Chondrocyte (in vitro differentiated cells): Measurements from ENCODE around the gene MRC2. TPM values are rescaled to one million over a fixed set of nuclear protein-coding genes. Genes with fewer than 3 reads are reported as not detected.

Experiments
- DNase-seq: peaks from one replicate; pipeline ENCODE4 v3.0.0; 2021; ENCODE audit warnings: mixed read lengths, low spot score
- H3K27ac Mint-ChIP-seq: one replicate; pipeline ENCODE4 v1.8.0; 2021; ENCODE audit warnings: mild to moderate bottlenecking, moderate library complexity, mixed read lengths; ENCODE audit not compliant: unreplicated experiment
- H3K27me3 Mint-ChIP-seq: 2 replicates; pipeline ENCODE4 v1.8.0; 2021; ENCODE audit warnings: low read depth, mixed read lengths
- H3K36me3 Mint-ChIP-seq: 2 replicates; pipeline ENCODE4 v1.8.0; 2021; ENCODE audit warnings: low read depth, mixed read lengths
- H3K4me1 Mint-ChIP-seq: 2 replicates; pipeline ENCODE4 v1.8.0; 2021; ENCODE audit warnings: low read depth, mild to moderate bottlenecking, mixed read lengths
- H3K4me3 Mint-ChIP-seq: one replicate; pipeline ENCODE4 v1.8.0; 2021; ENCODE audit warnings: mild to moderate bottlenecking, moderate library complexity, mixed read lengths; ENCODE audit not compliant: unreplicated experiment
- H3K9me3 Mint-ChIP-seq: 2 replicates; pipeline ENCODE4 v1.8.0; 2021; ENCODE audit warnings: low read depth, mixed read lengths
- total RNA-seq: library from RNA; stranded (reverse); gene quantifications from 3 replicates; pipeline ENCODE4 v1.2.1, GENCODE V29; 2021
- TF ChIP-seq, protein P1 (sequence below): fragments of 200-600 bp; sonication (generic); IDR thresholded peaks from 2 replicates; pipeline ENCODE4 v1.5.0; 2021; ENCODE audit warnings: antibody characterized with exemption, mild to moderate bottlenecking, moderate library complexity

The MRC2 gene
- total RNA-seq, 1 donor from 2014 or later: 353 TPM

DNA sequence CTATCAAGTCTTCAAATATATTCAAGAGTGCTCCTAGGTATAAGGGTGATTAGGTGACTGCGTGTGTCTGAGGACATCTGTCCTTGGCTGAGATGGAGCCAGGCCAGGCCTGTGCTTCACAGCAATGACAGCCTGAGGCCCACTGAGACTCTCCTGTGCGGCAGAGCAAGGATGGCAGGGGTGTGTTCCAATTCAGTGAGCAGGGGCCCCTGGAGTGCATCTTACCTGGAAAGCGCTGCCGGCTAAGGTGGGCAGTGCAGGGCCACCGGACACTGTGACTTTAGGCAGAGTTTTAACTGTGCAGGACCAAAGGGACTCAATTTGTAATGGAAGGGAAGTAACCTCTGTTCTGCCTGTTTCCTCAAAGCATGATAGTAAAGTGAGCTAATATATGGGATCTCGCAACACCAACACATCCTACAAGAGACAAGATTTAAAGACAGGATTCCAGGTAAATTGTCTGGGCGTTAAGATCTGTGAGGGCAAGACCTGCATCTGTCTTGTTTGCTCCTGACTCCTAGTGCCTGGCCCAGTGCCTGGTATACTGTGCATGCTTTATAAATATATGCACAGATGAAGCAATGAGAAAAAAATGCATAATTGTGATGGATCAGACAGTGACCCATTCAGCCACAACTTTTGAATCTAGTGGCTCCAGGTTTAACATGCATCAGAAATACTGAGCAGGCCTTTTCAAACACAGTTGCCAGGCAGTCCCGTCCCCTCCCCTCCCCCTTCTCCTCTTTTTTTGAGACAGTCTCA lies 86.7 kb downstream of the MRC2 start:
- no peaks in the 10 kb centered on the region for H3K9me3 Mint-ChIP-seq
- H3K4me3 Mint-ChIP-seq: no peak overlapping the region
- no peak overlapping the region for H3K27ac Mint-ChIP-seq

DNA sequence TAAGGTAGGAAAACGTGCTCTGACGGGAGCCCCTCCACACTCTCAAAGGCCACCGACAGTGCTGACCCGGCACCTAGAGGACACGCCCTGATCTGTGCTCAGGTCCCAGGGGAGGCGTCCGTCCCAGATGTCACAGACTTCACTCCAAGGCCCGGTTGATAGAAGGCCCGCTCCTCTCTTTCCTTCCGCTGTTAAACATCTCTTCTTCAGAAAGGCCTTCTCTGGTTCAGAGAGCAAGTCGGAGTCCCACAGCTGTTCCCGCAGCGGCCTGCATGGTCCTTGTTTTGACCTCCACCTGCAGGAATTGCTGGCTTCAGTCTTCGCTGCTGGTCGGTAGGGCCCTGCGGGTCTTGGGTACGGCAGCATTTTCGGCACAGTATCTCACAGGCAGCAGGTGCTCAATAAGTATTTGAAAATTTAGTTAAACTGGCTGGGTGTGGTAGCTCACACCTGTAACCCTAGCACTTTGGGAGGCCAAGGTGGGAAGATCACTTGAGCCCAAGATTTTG lies 88.5 kb downstream of the MRC2 start:
- Mint-ChIP-seq H3K4me3 (no peak overlapping the region), H3K36me3 (peaks cover 2% of the 10 kb centered on the region), H3K27me3 (no peaks in the 10 kb centered on the region), H3K4me1 (no peaks in the 10 kb centered on the region), H3K9me3 (peaks cover 9% of the 10 kb centered on the region), H3K27ac (no peak overlapping the region)
- TF ChIP-seq, protein P1, sequence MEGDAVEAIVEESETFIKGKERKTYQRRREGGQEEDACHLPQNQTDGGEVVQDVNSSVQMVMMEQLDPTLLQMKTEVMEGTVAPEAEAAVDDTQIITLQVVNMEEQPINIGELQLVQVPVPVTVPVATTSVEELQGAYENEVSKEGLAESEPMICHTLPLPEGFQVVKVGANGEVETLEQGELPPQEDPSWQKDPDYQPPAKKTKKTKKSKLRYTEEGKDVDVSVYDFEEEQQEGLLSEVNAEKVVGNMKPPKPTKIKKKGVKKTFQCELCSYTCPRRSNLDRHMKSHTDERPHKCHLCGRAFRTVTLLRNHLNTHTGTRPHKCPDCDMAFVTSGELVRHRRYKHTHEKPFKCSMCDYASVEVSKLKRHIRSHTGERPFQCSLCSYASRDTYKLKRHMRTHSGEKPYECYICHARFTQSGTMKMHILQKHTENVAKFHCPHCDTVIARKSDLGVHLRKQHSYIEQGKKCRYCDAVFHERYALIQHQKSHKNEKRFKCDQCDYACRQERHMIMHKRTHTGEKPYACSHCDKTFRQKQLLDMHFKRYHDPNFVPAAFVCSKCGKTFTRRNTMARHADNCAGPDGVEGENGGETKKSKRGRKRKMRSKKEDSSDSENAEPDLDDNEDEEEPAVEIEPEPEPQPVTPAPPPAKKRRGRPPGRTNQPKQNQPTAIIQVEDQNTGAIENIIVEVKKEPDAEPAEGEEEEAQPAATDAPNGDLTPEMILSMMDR: no peak
- no peak for DNase-seq

More for the DNA sequence above, 86.7 kb downstream of the MRC2 start:
- Mint-ChIP-seq H3K36me3 (no peaks in the 10 kb centered on the region), H3K4me1 (no peaks in the 10 kb centered on the region), H3K27me3 (no peaks in the 10 kb centered on the region)
- DNase-seq: no peak
- TF ChIP-seq, protein P1: no peak

DNA sequence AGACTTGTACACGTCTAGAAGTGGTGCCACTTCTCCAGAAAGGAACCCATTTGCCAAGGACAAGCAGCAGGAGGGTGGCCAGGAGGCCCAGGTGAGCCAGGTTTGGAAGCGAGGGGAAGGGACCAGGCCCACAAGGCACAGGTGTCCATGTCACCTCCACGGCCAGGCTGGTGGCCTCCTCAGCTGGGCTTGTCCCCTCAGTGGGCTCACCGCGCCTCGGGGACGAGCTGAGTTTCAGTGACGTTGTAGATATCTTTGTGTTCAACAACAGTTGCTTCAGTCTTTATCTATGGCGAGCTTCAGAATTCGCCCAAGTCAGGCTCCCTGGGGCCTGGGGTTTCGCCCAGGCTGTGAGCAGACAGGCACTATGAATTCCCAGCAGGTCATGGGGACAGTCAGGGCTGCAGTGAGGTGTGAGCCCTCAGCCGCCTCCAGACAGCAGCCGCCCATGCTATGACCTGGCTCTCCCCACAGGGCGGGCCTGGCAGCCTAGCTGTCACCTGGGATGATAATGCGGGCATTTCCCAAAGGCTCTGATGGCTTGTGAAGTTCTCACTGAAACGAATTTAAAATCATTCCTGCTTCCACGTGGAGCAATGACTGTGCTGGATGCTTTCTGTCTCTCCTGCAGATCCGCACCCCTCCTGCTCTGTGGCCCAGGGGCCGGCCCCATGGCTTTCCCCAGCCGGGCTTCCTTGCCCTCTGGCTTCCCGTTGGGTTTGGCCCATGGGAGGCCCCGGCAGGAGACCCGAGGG lies 89.5 kb downstream of the MRC2 start:
- Mint-ChIP-seq H3K4me3 (no peak overlapping the region), H3K9me3 (peaks cover 9% of the 10 kb centered on the region), H3K27me3 (no peaks in the 10 kb centered on the region), H3K4me1 (no peaks in the 10 kb centered on the region), H3K27ac (no peak overlapping the region), H3K36me3 (peaks cover 2% of the 10 kb centered on the region)
- DNase-seq: no peak
- TF ChIP-seq, protein P1: no peak

DNA sequence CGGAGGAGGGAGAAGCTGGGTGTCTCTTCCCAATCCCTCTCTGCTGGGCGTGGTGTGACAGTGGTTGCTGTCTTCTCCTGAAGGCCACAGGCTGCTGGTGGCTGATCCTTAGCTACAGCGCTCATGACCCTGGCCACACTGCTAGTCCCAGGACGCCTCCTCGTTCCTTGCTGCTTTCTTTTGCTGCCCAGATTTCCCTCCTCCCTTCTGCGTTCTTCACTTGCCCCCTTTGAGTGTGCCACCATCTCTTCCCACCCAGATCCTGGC lies 90.1 kb downstream of the MRC2 start:
- Mint-ChIP-seq H3K4me3 (no peak overlapping the region), H3K36me3 (peaks cover 2% of the 10 kb centered on the region), H3K27ac (no peak overlapping the region), H3K4me1 (peaks cover 2% of the 10 kb centered on the region), H3K27me3 (no peaks in the 10 kb centered on the region), H3K9me3 (peaks cover 9% of the 10 kb centered on the region)
- TF ChIP-seq, protein P1: no peak
- no peak for DNase-seq

DNA sequence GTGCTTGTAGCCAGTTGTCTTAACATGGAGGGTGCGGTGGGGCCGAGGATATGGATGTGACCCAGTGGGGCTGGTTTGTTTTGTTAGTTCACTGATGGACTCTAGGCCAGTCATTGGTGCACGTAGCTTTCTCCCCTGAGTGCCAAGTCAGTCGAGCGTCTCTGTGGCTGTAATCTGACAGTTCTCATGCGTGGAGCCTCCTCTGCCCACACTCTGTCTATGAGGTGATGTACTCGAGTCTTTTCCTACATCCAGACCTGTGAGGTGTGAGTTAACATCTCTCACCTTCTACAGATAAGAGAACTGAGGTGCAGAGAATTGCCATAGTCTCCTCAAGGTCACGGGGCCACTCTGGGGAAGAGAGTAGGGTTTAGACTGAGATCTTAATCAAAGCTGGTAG lies 90.4 kb downstream of the MRC2 start:
- Mint-ChIP-seq H3K4me3 (no peak overlapping the region), H3K27ac (no peak overlapping the region), H3K9me3 (peaks cover 9% of the 10 kb centered on the region), H3K4me1 (peaks cover 5% of the 10 kb centered on the region), H3K27me3 (no peaks in the 10 kb centered on the region), H3K36me3 (peaks cover 2% of the 10 kb centered on the region)
- no peak for DNase-seq
- TF ChIP-seq, protein P1: no peak
